ENCODE results near the gene SLFN13. TPM values are rescaled to one million over a fixed set of nuclear protein-coding genes. Genes with fewer than 3 reads are reported as not detected.
"Not testable (repeated sequence)": the region's sequence is repeated elsewhere in the genome, so short reads cannot be mapped to it uniquely, and the experiment has no call there.

The SLFN13 gene
- total RNA-seq, 2 donors from 2014 or later = 10.7 to 28.9 TPM

- no peaks in the 10 kb centered on the region for H3K9me3 ChIP-seq
- no peak overlapping the region for H3K27ac ChIP-seq
- TF ChIP-seq CTCF (IDR thresholded peaks at IDR 0.05) = no peak
- no peak overlapping the region for H3K4me3 ChIP-seq
- H3K27me3 ChIP-seq (replicated peaks; ENCODE audit: insufficient read depth) = no peaks in the 10 kb centered on the region
- no peak for DNase-seq (ENCODE audit: low spot score)
- no peak for ATAC-seq (ENCODE audit: insufficient number of reproducible peaks, low FRiP score, low read depth)
- H3K4me1 ChIP-seq (ENCODE audit: control insufficient read depth in 1 of 2, low read depth in 2 of 2) = no peaks in the 10 kb centered on the region
- no peaks in the 10 kb centered on the region for H3K36me3 ChIP-seq
Observed at GRCh38 chr17:35468475-35468874, 19.9 kb upstream of the SLFN13 start.

GRCh38 chr17:35467824-35468223 is 19.3 kb upstream of the SLFN13 start:
- H3K9me3 ChIP-seq = no peaks in the 10 kb centered on the region
- H3K4me3 ChIP-seq = no peak overlapping the region
- H3K36me3 ChIP-seq = no peaks in the 10 kb centered on the region
- ATAC-seq (ENCODE audit: insufficient number of reproducible peaks, low FRiP score, low read depth) = no peak
- H3K27me3 ChIP-seq (replicated peaks; ENCODE audit: insufficient read depth) = no peaks in the 10 kb centered on the region
- DNase-seq (ENCODE audit: low spot score) = no peak
- H3K27ac ChIP-seq = no peak overlapping the region
- TF ChIP-seq CTCF (IDR thresholded peaks at IDR 0.05) = no peak
- H3K4me1 ChIP-seq (ENCODE audit: control insufficient read depth in 1 of 2, low read depth in 2 of 2) = no peaks in the 10 kb centered on the region

GRCh38 chr17:35460354-35460851 is 11.8 kb upstream of the SLFN13 start:
- no peak for TF ChIP-seq CTCF (IDR thresholded peaks at IDR 0.05)
- H3K27ac ChIP-seq = no peak overlapping the region
- H3K27me3 ChIP-seq (replicated peaks; ENCODE audit: insufficient read depth) = no peaks in the 10 kb centered on the region
- H3K4me1 ChIP-seq (ENCODE audit: control insufficient read depth in 1 of 2, low read depth in 2 of 2) = no peaks in the 10 kb centered on the region
- ATAC-seq (ENCODE audit: insufficient number of reproducible peaks, low FRiP score, low read depth) = no peak
- no peaks in the 10 kb centered on the region for H3K36me3 ChIP-seq
- DNase-seq (ENCODE audit: low spot score) = no peak
- peak overlapping the region; percentile 56 for H3K4me3 ChIP-seq
- H3K9me3 ChIP-seq = no peaks in the 10 kb centered on the region

GRCh38 chr17:35454035-35454434 is 5.5 kb upstream of the SLFN13 start:
- not testable (repeated sequence) for H3K4me1 ChIP-seq (ENCODE audit: control insufficient read depth in 1 of 2, low read depth in 2 of 2); ATAC-seq (ENCODE audit: insufficient number of reproducible peaks, low FRiP score, low read depth); H3K36me3 ChIP-seq; DNase-seq (ENCODE audit: low spot score); H3K9me3 ChIP-seq; H3K27me3 ChIP-seq (replicated peaks; ENCODE audit: insufficient read depth); H3K27ac ChIP-seq; H3K4me3 ChIP-seq

- no peak overlapping the region for H3K27ac ChIP-seq
- H3K9me3 ChIP-seq = no peaks in the 10 kb centered on the region
- DNase-seq (ENCODE audit: low spot score) (no peak), ATAC-seq (ENCODE audit: insufficient number of reproducible peaks, low FRiP score, low read depth) (no peak)
- H3K36me3 ChIP-seq = no peaks in the 10 kb centered on the region
- H3K4me1 ChIP-seq (ENCODE audit: control insufficient read depth in 1 of 2, low read depth in 2 of 2) = peaks cover 0 to 10% of the 10 kb centered on the region in 2 donors
- no peak overlapping the region for H3K4me3 ChIP-seq
- TF ChIP-seq CTCF (IDR thresholded peaks at IDR 0.05) = no peak
- H3K27me3 ChIP-seq (replicated peaks; ENCODE audit: insufficient read depth) = no peaks in the 10 kb centered on the region
Observed at GRCh38 chr17:35453171-35453570, 4.6 kb upstream of the SLFN13 start.

- ATAC-seq (ENCODE audit: insufficient number of reproducible peaks, low FRiP score, low read depth) (no peak), DNase-seq (ENCODE audit: low spot score) (no peak)
- Histone ChIP-seq H3K9me3 (no peaks in the 10 kb centered on the region), H3K27ac (peak overlapping the region in 1 of 2 donors; percentile 21), H3K4me3 (peak overlapping the region; percentile 82), H3K36me3 (no peaks in the 10 kb centered on the region), H3K4me1 (ENCODE audit: control insufficient read depth in 1 of 2, low read depth in 2 of 2) (peaks cover 0 to 10% of the 10 kb centered on the region in 2 donors), H3K27me3 (replicated peaks; ENCODE audit: insufficient read depth) (no peaks in the 10 kb centered on the region)
- no peak for TF ChIP-seq CTCF (IDR thresholded peaks at IDR 0.05)
Observed at GRCh38 chr17:35449371-35449931, 885 bp upstream of the SLFN13 start.
